MM.1S (cell line): ENCODE measurements around the gene TMEM167B.

Experiments used
- DNase-seq: peaks from one replicate; pipeline ENCODE4 v3.0.0-alpha.2; 2015
- H2AFZ ChIP-seq: fragments of 300-600 bp; sonication (generic); 2 replicates; pipeline ENCODE4 v1.6.0; 2016; ENCODE audit warnings: antibody characterized with exemption, low read length
- H3F3A ChIP-seq: fragments of 300-600 bp; sonication (generic); 2 replicates; pipeline ENCODE4 v1.6.1; 2016; ENCODE audit warnings: mild to moderate bottlenecking, antibody characterized with exemption, low read length, moderate library complexity, mixed read lengths; ENCODE audit not compliant: insufficient read depth
- H3K27ac ChIP-seq: fragments of 300-600 bp; sonication (generic); 2 replicates; pipeline ENCODE4 v1.5.1; 2016; ENCODE audit warnings: mild to moderate bottlenecking, low read length
- H3K27me3 ChIP-seq: fragments of 300-600 bp; sonication (generic); replicated peaks from 2 replicates; pipeline ENCODE4 v1.6.0; 2016; ENCODE audit warnings: low read length; ENCODE audit not compliant: insufficient read depth
- H3K36me3 ChIP-seq: fragments of 300-600 bp; sonication (generic); replicated peaks from 2 replicates; pipeline ENCODE4 v1.6.1; 2016; ENCODE audit warnings: mild to moderate bottlenecking, low read length, mixed read lengths; ENCODE audit not compliant: insufficient read depth
- H3K4me1 ChIP-seq: fragments of 300-600 bp; sonication (generic); 2 replicates; pipeline ENCODE4 v1.6.1; 2016; ENCODE audit warnings: low read length, mixed read lengths
- H3K4me2 ChIP-seq: fragments of 300-600 bp; sonication (generic); 2 replicates; pipeline ENCODE4 v1.6.0; 2016; ENCODE audit warnings: low read depth, low read length
- H3K4me3 ChIP-seq: fragments of 300-600 bp; sonication (generic); 2 replicates; pipeline ENCODE4 v1.5.1; 2016; ENCODE audit warnings: low read length, mixed read lengths
- H3K79me2 ChIP-seq: fragments of 300-600 bp; sonication (generic); 2 replicates; pipeline ENCODE4 v1.6.1; 2016; ENCODE audit warnings: mixed run types, low read length, mixed read lengths
- H3K9ac ChIP-seq: fragments of 300-600 bp; sonication (generic); 2 replicates; pipeline ENCODE4 v1.6.1; 2016; ENCODE audit warnings: low read length, mixed read lengths
- H3K9me2 ChIP-seq: fragments of 300-600 bp; sonication (generic); replicated peaks from 2 replicates; pipeline ENCODE4 v1.6.1; 2016; ENCODE audit warnings: mild to moderate bottlenecking, low read length, mixed read lengths; ENCODE audit not compliant: insufficient read depth
- H3K9me3 ChIP-seq: fragments of 300-600 bp; sonication (generic); replicated peaks from 2 replicates; pipeline ENCODE4 v1.6.1; 2016; ENCODE audit warnings: mild to moderate bottlenecking, low read length, mixed read lengths; ENCODE audit not compliant: insufficient read depth
- H4K20me1 ChIP-seq: fragments of 300-600 bp; sonication (generic); 2 replicates; pipeline ENCODE4 v1.6.1; 2016; ENCODE audit warnings: mild to moderate bottlenecking, low read length, moderate library complexity, mixed read lengths; ENCODE audit not compliant: insufficient read depth
- CTCF ChIP-seq: fragments of 300-600 bp; sonication (generic); IDR thresholded peaks from 2 replicates; pipeline ENCODE4 v1.5.1; 2016; ENCODE audit warnings: antibody characterized with exemption, low read length, mixed read lengths
- EZH2 ChIP-seq: fragments of 300-600 bp; sonication (generic); optimal IDR thresholded peaks from 2 replicates; pipeline ENCODE3; 2017; ENCODE audit warnings: low read depth, mild to moderate bottlenecking, antibody characterized with exemption, low read length, mixed read lengths
- EZH2phosphoT487 ChIP-seq: fragments of 300-600 bp; sonication (generic); IDR thresholded peaks from 2 replicates; pipeline ENCODE4 v1.6.1; 2018; ENCODE audit warnings: antibody characterized with exemption, low read length

Gene TMEM167B

GRCh38 chr1:109107785-109108184, 17.2 kb downstream of the TMEM167B start:
- Histone ChIP-seq H3K9ac (no peak overlapping the region), H3K4me1 (no peaks in the 10 kb centered on the region), H3K27ac (no peak overlapping the region), H3K9me3 (no peaks in the 10 kb centered on the region), H4K20me1 (no peaks in the 10 kb centered on the region), H3F3A (no peaks in the 10 kb centered on the region), H3K4me2 (no peak overlapping the region), H3K27me3 (no peaks in the 10 kb centered on the region), H3K4me3 (no peak overlapping the region), H3K36me3 (no peaks in the 10 kb centered on the region), H3K9me2 (no peaks in the 10 kb centered on the region), H3K79me2 (no peaks in the 10 kb centered on the region), H2AFZ (no peak overlapping the region)
- DNase-seq, result no peak
- no peak for TF ChIP-seq EZH2
- no peak for TF ChIP-seq EZH2phosphoT487
- TF ChIP-seq CTCF, result no peak

DNA sequence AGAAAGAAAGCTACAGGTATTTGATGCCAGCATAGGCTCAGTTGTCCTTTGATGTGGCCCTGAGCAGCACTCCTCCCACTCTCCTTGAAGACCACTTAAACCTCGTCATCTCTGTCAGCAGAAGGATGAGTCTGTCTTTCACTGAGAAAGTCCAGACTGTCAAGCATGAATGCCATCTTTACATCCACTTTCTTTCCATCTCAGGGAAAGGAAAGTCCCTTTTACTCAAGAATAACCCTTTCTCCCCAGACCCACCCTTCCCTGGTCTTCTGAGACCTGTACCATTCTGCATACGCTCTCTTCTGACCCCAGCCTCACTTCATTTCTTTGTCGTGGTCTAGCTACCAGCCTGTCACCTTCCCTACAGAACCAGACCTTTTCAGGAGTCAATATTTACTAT, 19.3 kb downstream of the TMEM167B start:
- Histone ChIP-seq H3K4me3 (no peak overlapping the region), H3K27ac (no peak overlapping the region), H3K79me2 (no peaks in the 10 kb centered on the region), H3K9me2 (no peaks in the 10 kb centered on the region), H3K4me1 (no peaks in the 10 kb centered on the region), H3K9ac (no peak overlapping the region), H3K9me3 (no peaks in the 10 kb centered on the region), H3K27me3 (no peaks in the 10 kb centered on the region; the same call in 1 of the 2 replicates), H3K4me2 (no peak overlapping the region), H3F3A (no peaks in the 10 kb centered on the region), H4K20me1 (no peaks in the 10 kb centered on the region), H3K36me3 (no peaks in the 10 kb centered on the region), H2AFZ (no peak overlapping the region)
- DNase-seq, result no peak
- TF ChIP-seq EZH2phosphoT487, result no peak
- TF ChIP-seq CTCF, result no peak
- TF ChIP-seq EZH2, result no peak

GRCh38 chr1:109111386-109112055, 21.0 kb downstream of the TMEM167B start:
- Histone ChIP-seq H3K27ac (no peak overlapping the region), H3K9ac (no peak overlapping the region), H3K9me3 (no peaks in the 10 kb centered on the region), H3K27me3 (no peaks in the 10 kb centered on the region; the same call in 1 of the 2 replicates), H3K4me3 (no peak overlapping the region), H3K4me1 (no peaks in the 10 kb centered on the region), H4K20me1 (no peaks in the 10 kb centered on the region), H3F3A (no peaks in the 10 kb centered on the region), H3K36me3 (no peaks in the 10 kb centered on the region), H2AFZ (no peak overlapping the region), H3K79me2 (no peaks in the 10 kb centered on the region), H3K4me2 (no peak overlapping the region), H3K9me2 (no peaks in the 10 kb centered on the region)
- no peak for DNase-seq
- TF ChIP-seq EZH2phosphoT487 (no peak), CTCF (no peak), EZH2 (no peak)
